ENCODE measurements around the gene NFKBIL1. TPM values are rescaled to one million over a fixed set of nuclear protein-coding genes. Genes with fewer than 3 reads are reported as not detected.
"Not testable (repeated sequence)": the region's sequence is repeated elsewhere in the genome, so short reads cannot be mapped to it uniquely, and the experiment has no call there.

The NFKBIL1 gene
- total RNA-seq, 4 donors from 2014 or later, result 23.7 to 34.0 (median 27.5) TPM

DNA sequence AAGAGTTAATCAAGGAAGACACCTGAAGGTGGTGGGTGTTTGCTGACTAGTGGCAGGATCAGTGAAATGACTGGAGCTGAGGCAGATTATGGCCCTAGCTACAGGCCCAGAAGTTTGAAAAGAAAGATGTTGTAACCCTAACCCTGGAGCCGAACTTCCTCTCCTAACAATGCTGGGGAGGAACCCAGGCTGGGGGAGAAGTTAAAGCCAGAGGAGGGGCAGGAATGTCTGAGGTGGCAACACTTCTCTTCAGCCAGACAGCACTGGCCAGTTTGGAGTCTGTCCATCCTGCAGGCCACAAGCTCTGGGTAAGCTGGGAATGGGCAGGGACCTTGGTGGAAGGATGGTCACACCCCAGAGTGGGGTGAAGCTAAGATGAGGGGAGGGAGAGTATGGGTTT lies 38.6 kb downstream of the NFKBIL1 start, which contains the start of gene LST1:
Gene LST1 (plus strand): TSS at position 270 of the 400 bp plus-strand sequence. CDS start 1,023 bp downstream, outside the sequence.
- DNase-seq, result no peak
- TF ChIP-seq POLR2A (IDR thresholded peaks at IDR 0.05), result no peak
- TF ChIP-seq, protein P1, sequence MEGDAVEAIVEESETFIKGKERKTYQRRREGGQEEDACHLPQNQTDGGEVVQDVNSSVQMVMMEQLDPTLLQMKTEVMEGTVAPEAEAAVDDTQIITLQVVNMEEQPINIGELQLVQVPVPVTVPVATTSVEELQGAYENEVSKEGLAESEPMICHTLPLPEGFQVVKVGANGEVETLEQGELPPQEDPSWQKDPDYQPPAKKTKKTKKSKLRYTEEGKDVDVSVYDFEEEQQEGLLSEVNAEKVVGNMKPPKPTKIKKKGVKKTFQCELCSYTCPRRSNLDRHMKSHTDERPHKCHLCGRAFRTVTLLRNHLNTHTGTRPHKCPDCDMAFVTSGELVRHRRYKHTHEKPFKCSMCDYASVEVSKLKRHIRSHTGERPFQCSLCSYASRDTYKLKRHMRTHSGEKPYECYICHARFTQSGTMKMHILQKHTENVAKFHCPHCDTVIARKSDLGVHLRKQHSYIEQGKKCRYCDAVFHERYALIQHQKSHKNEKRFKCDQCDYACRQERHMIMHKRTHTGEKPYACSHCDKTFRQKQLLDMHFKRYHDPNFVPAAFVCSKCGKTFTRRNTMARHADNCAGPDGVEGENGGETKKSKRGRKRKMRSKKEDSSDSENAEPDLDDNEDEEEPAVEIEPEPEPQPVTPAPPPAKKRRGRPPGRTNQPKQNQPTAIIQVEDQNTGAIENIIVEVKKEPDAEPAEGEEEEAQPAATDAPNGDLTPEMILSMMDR (IDR thresholded peaks at IDR 0.05), result no peak
- Histone ChIP-seq H3K9me3 (no peaks in the 10 kb centered on the region), H3K27ac (no peak within 1 kb of the TSS), H3K36me3 (no peaks in the 10 kb centered on the region), H3K4me1 (peaks cover 7 to 12% of the 10 kb centered on the region in 2 donors), H3K4me3 (replicated peaks in 1 of 3) (no peak within 1 kb of the TSS), H3K27me3 (no peaks in the 10 kb centered on the region)
- intact Hi-C loops (cut with DNase I), result no loop called here
- 71 to 75% methylated on average over 1 of the region's 1 CpG for whole genome bisulfite sequencing, 2 donors

DNA sequence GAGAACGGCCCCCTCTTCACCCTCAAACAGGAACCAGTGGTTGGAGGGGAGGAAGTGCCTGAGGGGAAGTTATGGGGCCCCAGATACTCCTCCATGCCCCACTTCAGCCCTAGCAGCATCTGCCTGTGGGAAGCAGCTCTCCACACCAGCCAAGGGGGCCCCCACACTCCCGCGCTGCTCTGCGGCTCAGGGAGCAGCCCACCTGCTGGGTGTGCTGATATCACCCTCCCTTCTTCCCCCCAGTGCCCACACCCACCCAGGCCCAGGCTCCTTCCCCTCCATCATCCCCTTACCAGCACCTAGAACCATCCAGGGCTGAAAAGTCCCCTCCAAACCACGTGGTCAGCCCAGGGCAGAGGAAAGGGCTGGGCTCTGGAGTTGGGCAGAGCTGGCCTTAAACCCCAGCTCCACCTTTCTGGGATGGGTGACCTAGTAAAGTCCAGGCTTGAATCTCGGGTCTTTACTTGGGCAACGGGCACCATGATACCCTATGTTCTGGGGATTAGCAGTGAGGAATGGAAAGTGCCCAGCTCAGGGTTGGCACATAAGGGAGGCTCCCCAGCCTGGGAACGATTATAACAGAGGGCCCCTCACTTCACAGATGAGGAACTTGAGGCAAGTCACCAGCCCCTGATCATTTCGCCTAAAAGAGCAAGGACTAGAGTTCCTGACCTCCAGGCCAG lies 39.3 kb downstream of the NFKBIL1 start:
- TF ChIP-seq, protein P1 (IDR thresholded peaks at IDR 0.05), result no peak
- no peak for TF ChIP-seq POLR2A (IDR thresholded peaks at IDR 0.05)
- peaks cover 2 to 8% of the 10 kb centered on the region in 2 donors for H3K4me1 ChIP-seq
- no peak overlapping the region for H3K4me3 ChIP-seq (replicated peaks in 1 of 3)
- H3K27me3 ChIP-seq, result no peaks in the 10 kb centered on the region
- no peaks in the 10 kb centered on the region for H3K36me3 ChIP-seq
- WGBS, 2 donors, result 63 to 70% methylated on average over 8 to 9 of the region's 9 CpGs
- no peak overlapping the region for H3K27ac ChIP-seq
- intact Hi-C loops (cut with DNase I), result no loop called here
- H3K9me3 ChIP-seq, result no peaks in the 10 kb centered on the region
- DNase-seq, result no peak

DNA sequence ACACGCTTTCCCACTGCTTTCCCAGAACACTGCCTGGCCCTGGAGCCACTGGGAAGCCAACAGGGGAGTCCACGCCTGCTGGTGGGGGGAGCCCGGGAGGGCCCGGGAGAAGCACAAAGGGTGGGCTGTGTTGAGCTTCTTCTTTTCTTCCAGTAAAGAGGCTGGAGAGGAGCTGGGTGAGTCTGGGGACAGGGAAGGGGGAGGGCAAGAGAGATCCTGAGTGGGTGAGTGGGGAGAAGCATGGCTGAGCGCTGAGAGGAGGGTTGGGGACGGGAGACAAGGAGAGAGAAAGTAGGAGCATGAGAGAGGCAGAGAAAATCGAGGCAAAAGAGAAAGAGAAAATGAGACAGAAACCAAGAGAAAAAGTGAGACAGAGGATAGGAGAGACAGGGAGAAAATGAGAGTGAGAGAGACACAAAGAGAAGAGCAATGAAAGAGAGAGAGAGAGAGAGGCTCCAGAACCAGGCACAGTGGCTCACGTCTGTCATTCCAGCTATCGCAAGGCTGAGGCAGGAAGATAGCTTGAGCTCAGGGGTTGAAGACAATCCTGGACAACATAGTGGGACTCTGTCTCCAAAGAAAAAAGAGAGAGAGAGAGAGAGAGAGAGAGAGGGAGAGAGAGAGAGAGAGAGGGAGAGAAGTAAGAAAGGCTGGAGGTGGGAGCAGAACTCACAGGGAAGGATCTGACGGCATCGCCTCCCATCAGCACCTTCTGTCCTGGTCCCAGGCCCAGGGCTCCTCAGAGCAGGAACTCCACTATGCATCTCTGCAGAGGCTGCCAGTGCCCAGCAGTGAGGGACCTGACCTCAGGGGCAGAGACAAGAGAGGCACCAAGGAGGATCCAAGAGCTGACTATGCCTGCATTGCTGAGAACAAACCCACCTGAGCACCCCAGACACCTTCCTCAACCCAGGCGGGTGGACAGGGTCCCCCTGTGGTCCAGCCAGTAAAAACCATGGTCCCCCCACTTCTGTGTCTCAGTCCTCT lies 40.7 kb downstream of the NFKBIL1 start:
- Histone ChIP-seq H3K4me3 (replicated peaks in 1 of 3) (no peak overlapping the region), H3K4me1 (no peaks in the 10 kb centered on the region), H3K36me3 (no peaks in the 10 kb centered on the region), H3K9me3 (no peaks in the 10 kb centered on the region), H3K27ac (no peak overlapping the region), H3K27me3 (no peaks in the 10 kb centered on the region)
- DNase-seq, result no peak
- 55 to 61% methylated on average over 11 to 12 of the region's 12 CpGs for WGBS, 2 donors
- TF ChIP-seq, protein P1 (IDR thresholded peaks at IDR 0.05), result no peak
- TF ChIP-seq POLR2A (IDR thresholded peaks at IDR 0.05), result no peak
- intact Hi-C loops (cut with DNase I), result no loop called here

DNA sequence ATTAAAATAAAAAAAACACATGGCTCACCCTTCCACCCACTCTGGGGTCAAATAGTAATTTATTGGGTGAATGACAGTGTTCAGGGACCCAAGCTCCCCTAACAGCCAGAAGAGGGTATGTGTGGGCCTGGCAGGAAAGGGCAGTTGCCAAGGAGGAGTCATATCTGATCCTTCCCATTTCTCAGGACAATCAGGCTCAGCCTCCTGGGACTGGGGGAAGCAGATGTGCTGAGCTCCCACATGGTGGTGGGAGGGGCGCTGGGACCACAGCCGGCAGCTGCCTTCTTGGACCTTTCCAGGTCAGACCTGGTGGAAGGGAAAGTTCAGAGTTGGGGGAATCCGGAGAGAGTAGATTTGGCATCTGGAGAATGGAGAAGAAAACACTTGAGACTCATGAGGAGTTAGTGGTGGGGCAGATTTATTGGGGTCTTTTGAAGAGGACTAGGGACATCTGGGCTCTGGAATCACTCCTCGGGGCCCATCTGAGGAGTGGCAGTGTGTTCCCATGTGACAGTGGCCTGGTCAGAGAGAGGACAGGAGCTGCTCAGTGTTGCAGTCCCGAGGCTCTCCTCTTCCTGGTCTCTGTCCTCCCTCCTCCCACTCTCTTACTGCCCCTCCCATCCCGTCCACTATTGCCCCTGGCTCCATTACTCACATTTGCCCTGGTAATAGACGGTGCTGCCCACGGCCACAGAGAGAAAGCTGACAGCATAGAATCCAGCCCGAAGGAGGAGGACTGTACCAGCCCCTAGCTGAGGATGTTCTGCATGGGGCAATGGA lies 41.7 kb downstream of the NFKBIL1 start:
- no peaks in the 10 kb centered on the region for H3K27me3 ChIP-seq
- H3K27ac ChIP-seq, result no peak overlapping the region
- H3K36me3 ChIP-seq, result no peaks in the 10 kb centered on the region
- TF ChIP-seq, protein P1 (IDR thresholded peaks at IDR 0.05), result no peak
- TF ChIP-seq POLR2A (IDR thresholded peaks at IDR 0.05), result no peak
- intact Hi-C loops (cut with DNase I), result no loop called here
- no peaks in the 10 kb centered on the region for H3K9me3 ChIP-seq
- H3K4me1 ChIP-seq, result no peaks in the 10 kb centered on the region
- WGBS, 2 donors, result 61 to 65% methylated on average over 9 of the region's 9 CpGs
- DNase-seq, result no peak
- H3K4me3 ChIP-seq (replicated peaks in 1 of 3), result no peak overlapping the region

DNA sequence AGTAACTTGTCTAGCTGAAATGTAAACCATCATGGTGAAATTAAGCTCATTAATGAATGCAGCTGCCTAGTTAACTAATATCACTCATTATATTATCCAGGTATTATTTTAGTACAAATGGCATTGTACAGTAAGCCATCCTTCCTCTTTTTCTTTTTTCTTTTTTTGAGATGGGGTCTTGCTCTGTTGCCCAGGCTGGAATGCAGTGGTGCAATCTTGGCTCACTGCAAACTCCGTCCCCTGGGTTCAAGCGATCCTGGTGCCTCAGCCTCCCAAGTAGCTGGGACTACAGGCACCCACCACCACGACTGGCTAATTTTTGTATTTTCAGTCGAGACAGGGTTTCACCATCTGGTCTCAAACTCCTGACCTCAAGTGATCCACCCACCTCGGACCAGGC lies 43.3 kb downstream of the NFKBIL1 start:
- DNase-seq; H3K4me3 ChIP-seq (replicated peaks in 1 of 3); H3K36me3 ChIP-seq; intact Hi-C loops (cut with DNase I); H3K27ac ChIP-seq; H3K27me3 ChIP-seq; H3K4me1 ChIP-seq; H3K9me3 ChIP-seq: not testable (repeated sequence)
- WGBS, 2 donors, result 71 to 90% methylated on average over 5 of the region's 5 CpGs

Data from thyroid gland (tissue), 4 donors.